NCI-H510A (cell line): ENCODE results near the gene DCXR.

Experiments
- DNase-seq: peaks from one replicate; lab custom pipeline; 2025; lab: John Stamatoyannopoulos, UW

The DCXR gene

DNA sequence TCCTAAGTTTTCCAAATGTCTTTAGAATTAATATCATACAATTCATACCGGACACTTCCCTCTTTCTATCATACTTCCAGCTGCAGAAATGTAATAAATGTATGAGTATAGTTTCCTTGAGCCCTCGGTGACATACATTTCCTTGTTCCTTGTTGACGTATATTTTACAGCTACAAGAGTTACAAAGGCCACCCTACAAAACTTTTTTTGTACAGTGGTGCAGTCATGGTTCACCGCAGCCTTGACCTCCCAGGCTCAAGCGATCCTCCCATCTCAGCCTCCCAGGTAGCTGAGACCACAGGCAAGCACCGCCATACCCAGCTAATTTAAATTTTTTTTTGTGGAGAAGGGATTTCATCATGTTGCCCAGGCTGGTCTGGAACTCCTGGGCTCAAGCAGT, 35.3 kb upstream of the DCXR start:
- DNase-seq = no peak

DNA sequence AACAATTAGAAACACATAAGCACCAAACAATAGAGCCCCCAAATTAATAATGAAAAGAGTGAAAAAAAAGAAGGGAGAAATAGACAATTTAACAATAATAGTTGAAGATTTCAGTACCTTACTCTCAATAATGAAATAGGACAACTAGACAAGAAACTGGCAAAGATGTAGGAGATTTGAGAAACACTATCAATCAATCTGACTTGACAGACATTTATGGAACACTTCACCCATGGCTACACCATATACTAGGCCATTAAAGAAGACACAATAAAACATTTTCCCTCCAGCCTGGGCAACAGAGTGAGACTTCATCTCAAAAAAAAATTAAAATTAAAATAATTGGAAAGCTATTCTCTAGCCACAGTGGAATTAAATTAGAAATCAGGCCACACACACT, 33.1 kb upstream of the DCXR start:
- DNase-seq = no peak

DNA sequence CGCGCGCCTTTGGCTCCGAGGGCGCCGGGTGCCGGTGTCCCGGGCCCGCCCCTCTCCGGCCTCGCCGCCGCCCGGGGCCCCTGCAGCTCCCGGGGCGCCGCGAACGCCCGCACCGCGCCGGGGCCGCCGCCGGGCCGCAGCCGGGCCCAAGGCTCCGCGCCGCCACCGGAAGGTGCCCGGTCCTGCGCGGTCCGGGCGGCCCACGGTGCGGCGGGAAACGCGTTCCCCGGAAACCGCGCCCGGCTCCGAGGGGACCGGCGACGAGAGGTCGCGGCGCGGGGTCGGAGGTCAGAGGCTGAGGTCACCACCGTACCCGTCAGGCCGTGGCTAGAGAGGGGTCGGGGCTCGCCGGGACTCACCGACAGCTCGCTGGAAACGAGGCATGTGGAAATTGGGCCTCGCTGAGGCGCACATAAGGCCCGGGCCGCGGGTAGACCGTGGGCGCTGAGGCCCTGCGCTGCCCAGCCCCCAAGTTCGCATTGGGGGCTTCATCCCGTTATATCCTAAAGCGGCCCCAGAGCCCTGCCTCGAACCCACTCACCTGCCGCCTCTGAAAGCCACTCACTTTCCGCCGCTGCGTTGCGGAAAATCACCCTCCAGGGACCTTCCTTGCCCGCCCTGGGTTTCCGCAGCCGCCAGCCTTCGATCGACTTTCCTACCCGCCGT, 28.3 kb upstream of the DCXR start, which contains the start of gene DUS1L:
Gene DUS1L, minus strand, starts transcription at position 167 of the 666 bp plus-strand sequence. CDS start 745 bp downstream, outside the sequence.
- DNase-seq = peak; percentile 22

DNA sequence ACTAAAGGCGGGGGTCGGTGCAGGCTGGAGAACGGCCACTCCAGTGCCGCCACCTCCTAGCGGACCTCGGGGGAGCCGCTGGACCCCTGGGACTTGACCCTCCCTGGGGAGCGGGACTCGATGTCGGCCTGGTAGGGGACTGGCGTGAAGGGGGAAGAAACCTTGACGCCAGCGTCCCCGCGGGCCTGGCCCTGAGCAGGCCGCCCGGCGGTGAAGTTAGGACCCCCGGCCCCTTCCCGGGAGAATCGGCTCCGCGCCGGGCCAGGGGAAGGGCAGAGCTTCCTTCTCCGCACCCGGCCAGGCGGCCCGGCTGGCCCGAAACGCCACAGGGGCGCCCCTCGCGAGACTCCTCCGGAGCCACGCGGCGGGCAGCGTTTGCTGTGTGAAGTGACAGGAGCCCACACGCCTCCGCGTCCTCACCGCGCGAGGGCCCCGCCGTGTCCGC, 27.7 kb upstream of the DCXR start:
- DNase-seq = no peak

DNA sequence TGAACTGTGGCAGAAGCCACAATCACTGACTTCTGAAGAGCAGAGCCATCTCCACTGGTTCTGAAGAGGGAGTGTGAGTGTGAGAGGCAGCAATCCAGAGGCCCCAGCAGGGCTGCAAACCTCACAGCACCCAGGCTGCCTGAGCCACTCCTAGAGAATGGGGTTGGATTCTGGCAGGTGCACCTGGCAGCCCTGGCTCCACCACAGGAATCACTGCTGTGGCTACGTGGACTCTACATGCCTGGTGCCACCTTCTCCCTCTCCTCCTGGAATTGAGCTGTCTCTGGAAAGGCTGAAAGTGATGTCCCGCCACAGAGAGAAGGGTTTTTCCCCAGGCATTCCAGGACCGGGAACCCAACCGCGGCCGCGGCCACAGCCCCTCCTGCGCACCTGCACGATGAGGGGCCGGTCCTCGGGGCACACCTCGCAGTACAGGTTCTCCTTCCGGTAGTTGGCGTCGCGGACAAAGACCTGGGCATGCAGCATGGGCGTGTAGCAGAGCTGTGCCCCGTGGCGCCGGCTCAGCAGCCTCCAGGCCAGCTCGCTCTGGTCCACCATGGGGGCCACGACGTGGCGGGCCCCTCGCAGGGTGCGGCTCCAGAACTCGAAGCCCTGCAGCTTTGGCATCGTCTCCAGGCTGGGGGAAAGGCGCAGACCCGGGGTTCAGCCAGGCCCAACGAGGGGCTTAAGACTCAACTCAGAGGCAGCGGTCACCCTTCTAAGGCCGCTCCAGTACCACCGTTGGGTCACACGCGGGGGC, 27.1 kb upstream of the DCXR start:
- peak; percentile 57 for DNase-seq

DNA sequence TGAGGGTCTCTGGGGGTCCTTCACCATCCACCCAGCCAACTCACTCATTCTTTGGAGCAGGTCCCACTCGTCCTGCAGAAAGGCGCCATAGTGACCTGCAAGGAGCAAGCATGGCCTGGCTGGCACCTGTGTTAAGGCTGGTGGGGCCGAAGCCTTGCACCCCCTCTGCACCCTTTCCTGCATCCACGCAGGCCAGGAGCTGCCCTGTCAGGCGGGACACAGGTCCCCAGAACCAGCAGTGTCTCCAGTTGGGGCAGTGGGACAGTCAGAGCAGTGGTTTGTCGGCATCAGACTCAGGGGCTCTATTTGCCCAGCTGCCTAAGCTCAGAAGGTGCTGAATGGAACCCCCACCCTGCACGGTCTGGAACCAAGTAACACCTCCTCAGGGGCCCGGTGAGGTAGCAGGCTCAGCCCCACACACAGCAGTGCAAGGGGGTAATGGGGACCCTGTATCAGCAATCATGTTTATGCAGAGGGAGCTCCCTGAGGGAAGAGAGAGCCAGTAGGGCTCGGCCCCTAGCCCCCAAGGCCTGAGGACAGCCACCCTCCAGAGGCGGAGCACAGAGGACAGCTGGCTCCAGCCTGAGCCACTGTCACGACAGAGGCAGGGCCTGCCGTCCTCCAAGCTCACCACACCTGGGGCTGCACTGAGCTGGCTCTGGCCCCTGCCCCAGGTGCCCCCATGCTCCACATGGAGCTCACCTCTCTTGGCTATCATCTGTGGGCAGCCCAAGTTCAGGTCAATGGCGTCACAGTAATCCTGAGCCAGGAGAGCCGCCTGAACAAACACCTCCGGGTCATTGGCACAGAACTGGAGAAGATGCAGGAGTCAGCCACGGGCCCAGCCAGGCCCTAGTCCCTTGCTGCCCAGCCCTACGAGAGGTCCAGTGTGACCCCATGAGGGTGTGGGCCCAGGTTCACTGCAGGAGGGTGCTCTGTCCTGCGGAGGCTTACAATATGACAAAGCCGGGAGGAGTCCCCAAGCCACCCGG, 26.2 kb upstream of the DCXR start:
- DNase-seq = no peak

DNA sequence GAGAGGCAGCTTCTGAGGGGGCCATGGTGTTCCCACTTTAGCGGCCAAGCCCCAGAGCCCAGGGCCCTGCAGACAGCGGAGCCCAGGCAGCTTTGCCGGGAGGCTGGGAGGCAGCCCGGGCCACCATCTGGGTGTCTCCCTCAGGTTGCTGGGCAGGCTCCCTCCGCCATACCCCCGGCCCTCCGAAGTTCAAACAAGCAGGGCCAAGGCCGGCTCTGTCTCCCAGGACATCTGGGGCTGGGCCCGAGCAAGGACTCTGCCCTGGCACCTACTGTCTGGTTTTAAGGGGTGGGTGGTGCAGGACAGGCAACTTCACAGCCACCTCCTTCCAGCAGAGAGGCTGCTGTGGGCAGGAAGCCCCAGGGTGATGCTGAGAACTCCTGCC, 25.5 kb upstream of the DCXR start:
- no peak for DNase-seq

DNA sequence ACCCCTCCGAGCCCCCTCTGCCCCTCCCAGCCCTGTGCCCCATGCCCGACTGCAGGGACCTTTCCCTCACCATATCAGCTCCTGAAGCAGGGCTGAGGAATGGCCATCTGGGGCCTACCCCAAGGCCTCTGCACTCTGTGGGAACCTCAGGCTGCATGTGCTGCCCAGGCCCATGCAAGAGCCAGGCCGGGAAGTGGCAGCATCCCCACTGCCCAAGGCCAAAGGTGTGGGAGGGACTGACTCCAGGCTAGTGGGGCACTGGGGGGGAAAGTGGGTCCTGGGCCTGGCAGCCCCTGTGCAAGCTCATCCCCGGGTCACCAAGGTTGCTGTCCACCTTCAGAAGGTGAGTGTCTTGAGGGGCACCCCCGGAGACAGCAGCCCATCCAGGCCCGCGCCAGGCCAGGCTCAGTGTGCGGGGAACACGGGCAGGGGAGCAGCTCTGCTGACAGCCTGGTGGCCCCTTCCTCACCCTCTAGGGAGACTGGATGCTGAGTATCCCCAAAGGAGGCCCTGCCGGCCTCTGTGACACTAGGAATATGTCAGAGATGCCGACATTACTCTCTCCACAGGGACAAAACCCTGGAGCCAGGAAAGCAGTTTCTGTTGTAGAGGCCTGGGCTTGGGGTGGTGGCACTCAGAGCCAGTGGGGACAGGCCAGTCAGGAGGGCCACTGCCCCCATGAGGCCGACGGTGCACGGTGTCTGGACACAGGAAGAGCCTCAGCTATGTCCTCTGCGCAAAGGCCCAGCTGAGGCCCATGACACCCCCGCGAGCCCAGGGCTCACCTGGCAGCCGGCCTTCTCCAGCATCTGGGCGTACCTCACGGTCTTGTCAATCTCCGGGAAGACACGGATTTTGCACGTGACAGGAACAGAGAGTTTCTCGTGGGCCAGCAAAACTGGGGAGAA, 24.8 kb upstream of the DCXR start:
- DNase-seq = no peak

DNA sequence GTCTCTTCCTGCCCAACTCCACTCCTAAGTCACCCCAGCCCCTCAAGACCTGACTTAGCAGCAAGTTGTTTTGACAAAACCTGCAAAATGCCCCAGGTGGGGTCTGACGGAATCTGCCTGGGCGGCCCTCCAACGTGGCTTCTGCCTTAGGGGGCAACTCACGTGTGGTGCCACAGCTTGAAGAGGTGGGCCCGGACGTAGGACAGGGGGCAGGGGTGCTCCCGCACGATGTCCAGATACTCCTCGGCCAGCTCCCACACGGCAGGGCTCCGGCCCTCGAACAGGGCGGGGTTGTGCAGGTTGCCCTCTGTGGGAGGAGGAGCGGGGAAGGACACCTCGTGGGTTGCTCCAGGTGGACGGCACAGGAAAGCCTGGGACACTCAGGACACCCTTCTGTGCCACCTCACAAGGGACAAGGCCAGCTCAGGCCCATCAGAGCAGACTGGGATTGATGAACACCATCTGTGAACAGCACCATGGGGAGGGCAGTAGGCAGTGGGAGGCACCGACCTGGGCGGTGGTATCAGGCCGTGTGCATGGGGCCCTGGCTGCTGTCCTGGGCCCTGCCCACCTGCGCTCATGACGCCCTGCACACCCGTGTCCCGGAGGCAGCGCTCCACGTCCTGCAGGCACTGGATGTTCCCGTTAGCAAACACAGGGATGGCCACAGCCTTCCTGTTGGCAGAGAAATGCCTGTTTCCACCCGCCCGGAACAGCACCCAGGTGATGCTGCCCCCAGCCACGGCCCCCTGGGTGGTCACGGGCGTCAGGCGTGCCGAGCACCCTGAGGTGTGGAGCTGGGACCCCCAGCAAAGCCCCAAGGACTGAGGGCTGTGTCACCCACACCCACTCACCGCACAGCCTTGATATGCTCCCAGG, 23.8 kb upstream of the DCXR start:
- no peak for DNase-seq

DNA sequence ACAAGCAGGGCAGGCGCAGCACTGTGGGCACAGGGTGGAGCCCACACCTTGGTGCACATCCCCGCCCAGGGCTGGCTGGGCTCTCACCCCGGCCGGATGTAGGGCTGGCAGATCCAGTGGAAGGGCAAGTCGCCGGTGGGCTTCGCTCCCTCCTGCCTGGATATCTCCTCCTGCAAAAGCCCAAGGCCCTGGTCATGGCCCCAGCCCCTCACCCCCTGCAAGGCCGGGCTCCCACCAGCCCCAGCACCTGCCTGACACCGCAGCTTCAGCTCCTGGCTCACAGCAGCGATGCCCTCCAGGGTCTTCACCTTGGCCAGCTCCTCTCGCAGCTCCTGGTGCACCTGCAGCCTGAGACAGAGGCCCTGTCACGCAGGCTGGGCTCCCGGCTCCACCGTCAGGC, 23.1 kb upstream of the DCXR start:
- no peak for DNase-seq

DNA sequence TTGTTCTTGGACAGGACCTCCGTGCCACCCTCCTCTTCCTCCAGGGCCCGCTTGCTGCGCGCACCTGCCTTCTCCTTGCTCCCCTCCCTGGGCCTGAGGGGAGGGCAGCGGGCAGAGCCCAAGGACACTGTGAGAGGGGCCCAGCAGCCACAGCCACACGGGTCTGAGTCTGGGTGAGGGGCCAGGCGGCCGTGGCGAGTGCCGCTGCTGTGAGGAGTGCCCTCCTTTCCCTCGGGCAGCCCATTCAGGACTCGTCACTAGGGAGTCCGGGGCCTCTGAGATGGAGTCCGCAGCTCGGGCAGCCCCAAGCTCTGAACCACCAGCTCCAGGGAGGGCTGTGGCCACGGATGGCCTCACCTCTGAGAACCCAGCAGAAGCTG, 22.5 kb upstream of the DCXR start:
- DNase-seq = no peak

DNA sequence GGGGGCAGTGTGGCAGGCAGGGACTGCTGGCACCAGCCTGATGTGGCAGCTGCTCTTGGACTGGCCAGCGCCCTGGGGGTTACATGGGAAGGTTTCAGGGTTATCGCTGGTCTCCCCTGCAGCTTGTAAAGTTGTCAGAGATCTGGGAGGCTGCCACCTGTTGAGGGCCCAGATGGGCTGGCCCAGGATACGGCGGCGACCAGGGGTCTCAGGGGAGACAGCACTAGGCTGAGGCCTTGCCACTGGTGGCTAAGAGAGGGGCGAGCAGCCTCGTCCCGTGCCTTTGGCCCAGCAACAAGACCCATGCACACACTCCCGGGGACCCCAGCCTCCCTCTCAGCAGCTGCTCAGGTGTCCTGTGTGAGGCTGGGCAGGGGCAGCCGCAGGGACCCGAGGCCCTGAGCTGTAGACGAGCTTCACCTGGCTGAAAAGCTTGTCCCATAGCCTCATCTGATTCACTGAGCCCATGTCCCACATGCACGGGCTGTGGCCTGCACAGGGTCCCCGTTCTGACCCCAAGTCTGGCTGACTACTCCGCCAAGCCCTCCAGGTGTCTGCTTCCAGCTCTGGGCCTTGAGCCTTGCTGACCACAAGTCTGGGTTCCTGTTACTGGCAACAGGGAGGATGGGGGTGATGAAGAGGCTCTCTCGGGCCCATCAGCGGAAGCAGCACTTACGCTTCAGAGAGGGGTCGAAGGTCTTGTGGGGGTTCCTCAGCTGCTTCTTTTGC, 21.9 kb upstream of the DCXR start:
- DNase-seq = no peak

DNA sequence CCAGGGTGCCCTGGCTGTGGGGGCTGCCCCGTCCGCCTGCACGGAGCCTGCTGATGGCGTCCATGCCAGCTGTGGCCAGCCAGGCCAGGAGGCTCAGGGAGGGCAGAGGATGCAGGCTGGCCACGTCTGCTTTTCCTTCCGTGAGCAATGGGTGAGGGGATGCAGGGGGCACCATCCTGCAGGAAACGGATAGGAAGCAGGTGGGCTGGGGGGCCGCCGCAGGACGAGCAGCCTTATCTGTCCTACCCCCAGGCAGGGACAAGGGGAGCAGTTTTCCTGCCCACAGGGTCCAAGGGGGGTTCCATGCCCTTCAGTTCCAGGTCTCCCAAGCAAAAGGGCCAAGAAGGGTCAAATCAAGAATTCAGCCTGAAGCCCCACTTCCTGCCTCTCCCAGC, 21.4 kb upstream of the DCXR start:
- no peak for DNase-seq

DNA sequence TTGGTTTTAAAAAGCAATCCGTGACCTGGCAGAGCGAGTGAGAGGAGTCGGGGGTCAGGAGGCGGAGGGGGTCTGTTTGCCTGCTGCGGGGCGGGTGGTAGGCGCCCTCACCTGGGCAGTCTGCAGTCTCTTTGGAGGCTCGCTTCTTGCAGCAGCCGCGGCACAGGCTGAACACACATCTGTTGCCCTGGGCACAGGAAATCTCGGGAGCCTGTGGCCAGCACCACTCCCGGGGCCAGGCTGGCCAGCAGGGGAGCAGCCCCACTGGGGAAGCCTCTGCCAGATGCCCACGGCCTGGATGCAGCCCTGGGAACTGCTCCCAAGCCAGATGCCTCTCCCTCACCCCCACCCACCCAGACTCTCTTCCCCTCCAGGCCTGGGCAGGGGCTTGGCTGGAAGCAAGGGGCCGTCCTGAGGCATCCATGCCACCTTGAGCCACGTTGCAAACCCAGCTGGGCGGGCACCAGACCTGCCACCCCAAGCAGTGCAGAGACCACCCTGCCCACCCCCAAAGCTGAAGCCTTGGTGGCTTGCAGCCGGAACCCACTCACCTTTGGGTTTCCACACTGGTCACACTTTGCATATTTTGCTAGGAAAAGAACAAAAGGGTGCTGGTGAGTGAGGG, 20.8 kb upstream of the DCXR start:
- DNase-seq = no peak

DNA sequence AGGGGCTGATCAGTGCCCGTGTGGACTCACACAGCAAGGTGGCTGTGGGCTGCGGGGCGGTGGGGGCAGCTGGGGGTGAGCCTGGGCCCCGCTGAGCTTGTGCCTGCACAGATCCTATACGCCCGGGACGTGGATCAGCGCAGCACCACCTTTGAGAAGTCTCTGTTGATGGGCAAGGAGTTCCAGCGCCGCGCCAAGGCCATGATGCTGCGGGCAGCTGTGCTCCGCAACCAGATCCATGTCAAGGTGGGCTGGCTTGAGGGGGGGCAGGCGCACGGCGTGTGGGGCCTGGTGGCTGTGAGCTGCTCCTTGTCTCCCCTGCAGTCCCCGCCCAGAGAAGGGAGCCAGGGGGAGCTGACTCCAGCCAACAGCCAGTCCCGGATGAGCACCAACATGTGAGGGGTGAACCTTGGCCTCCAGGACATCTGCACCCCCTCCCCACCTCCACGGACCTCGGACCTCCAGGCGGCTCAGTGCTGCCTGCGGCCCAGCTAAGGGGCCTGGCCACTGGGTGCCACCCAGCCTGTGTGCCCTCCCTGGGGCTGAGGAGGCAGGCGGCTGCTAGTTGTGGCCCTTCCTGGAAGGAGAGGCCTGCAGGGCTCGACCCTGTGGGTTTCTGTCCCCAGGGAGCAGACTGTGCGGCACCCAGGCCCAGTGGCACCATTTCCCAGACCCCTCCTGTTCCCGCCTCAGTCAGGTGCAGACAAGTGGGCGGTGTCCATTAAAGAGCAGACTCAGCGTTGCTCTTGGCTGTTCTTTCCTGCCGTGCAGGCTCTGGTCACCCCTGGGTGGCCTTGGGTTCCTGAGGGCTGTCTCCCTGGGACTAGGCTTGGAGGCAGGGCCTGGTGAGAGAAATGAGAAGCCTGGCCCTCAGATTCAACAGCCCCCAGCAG, 19.5 kb upstream of the DCXR start:
- DNase-seq = no peak

DNA sequence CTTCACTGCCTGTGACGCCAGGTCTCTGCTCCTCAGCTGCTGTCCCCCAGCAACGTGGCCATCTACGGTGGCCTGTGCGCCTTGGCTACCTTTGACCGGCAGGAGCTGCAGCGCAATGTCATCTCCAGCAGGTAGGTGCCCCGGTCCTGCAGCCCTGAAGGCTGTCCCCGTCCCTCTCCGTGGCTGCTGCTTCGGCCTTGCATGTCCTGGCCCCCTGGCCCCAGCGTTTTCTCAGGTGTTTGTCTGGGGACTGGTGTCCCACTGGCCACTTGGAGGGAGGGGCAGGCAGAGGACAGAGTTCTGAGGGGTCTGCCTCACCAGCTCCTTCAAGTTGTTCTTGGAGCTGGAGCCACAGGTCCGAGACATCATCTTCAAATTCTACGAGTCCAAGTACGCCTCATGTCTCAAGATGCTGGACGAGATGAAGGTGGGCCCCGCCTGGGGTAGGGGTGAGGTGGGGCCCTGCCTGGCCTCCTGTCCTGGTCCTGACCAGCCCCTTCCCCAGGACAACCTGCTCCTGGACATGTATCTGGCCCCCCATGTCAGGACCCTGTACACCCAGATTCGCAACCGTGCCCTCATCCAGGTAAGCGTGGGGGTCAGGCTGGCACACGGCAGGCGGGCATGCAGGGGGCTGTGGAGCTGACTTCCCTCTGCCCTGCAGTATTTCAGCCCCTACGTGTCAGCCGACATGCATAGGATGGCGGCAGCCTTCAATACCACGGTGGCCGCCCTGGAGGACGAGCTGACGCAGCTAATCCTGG, 18.6 kb upstream of the DCXR start:
- DNase-seq = no peak
